Ectodermal cell (in vitro differentiated cells): ENCODE data around the gene ENAH.
A peak's percentile ranks its signal among the peaks of the same experiment; 100 is the strongest.
"Not testable (repeated sequence)": the region's sequence is repeated elsewhere in the genome, so short reads cannot be mapped to it uniquely, and the experiment has no call there.

Experiments used
- H3K27ac ChIP-seq: 2 replicates; pipeline ENCODE4 v1.7.0; 2013; ENCODE audit warnings: mild to moderate bottlenecking, low read depth, low read length; ENCODE audit not compliant: insufficient read depth, poor library complexity, severe bottlenecking
- H3K27me3 ChIP-seq: 2 replicates; pipeline ENCODE4 v1.7.0; 2013; ENCODE audit warnings: mild to moderate bottlenecking, low read length; ENCODE audit not compliant: insufficient read depth, control insufficient read depth, poor library complexity, severe bottlenecking
- H3K36me3 ChIP-seq: one replicate; pipeline ENCODE4 v1.7.0; 2013; ENCODE audit warnings: low read length; ENCODE audit not compliant: control insufficient read depth, insufficient read depth
- H3K4me1 ChIP-seq: one replicate; pipeline ENCODE4 v1.7.0; 2013; ENCODE audit warnings: low read length; ENCODE audit not compliant: control insufficient read depth, insufficient read depth
- H3K4me3 ChIP-seq: 2 replicates; pipeline ENCODE4 v1.7.0; 2013; ENCODE audit warnings: low read depth, low read length, control low read depth; ENCODE audit not compliant: insufficient read depth
- H3K9me3 ChIP-seq: 2 replicates; pipeline ENCODE4 v1.7.0; 2013; ENCODE audit warnings: mild to moderate bottlenecking, low read length, moderate library complexity; ENCODE audit not compliant: control insufficient read depth
- WGBS, 2 experiments: methylation state at CpG; one replicate each; pipeline ENCODE4 v1.1.7; 2013; ENCODE audit warnings: missing lambda C conversion rate in 2 of 2; 5-methylcytosine and 5-hydroxymethylcytosine counted together

Gene ENAH

DNA sequence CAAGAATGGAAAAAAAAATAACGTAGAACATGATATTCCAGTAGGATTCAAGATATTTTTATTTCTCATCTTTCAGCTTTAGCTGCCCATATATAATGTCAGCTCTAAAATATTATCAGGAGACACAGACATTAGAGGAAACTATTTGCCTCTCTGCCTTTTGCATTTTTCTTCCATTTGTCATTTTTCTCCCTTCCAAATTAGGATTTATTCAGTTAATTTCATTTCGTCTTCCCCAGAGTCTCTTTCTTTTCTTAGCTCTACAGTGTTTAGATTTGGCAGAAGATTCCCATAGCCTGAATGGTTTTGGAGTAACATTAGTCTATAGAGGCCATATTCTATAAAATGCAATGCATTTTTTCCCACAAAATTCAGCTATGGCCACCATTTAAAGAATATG, 5.1 kb upstream of the ENAH start:
- Histone ChIP-seq H3K36me3 (no peaks in the 10 kb centered on the region), H3K4me1 (peaks cover 4% of the 10 kb centered on the region), H3K27ac (no peak overlapping the region), H3K27me3 (peaks cover 9% of the 10 kb centered on the region), H3K4me3 (no peak overlapping the region), H3K9me3 (no peaks in the 10 kb centered on the region)
- WGBS, 2 experiments = 94% methylated on average over 2 of the region's 2 CpGs; no CpG with 5 or more reads in 1 of the 2 experiments

DNA sequence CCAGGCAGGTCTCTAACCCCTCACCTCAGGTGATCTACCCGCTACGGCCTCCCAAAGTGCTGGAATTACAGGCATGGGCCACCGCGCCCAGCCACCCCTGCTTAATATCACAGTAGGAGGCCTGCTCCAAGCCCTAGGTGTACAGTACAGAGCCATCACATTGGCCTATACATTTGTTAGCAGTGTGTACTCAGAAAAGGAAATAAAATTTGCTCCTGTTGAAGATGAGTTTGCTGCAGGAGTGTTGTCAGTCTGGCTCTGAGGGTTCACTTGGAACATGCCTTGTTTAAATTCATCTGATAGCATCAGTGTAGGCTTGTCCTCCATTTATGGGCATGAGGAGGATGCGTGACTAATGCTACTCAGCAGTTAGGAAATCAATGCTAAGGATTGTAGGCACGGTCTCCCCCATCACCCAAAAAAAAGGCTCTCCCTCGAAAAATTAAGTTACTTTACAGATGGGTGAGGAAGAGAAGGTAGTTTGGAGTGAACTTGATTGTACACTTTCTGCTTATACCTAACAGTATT, 4.6 kb upstream of the ENAH start:
- Histone ChIP-seq H3K27me3 (peaks cover 9% of the 10 kb centered on the region), H3K27ac (no peak overlapping the region), H3K36me3 (no peaks in the 10 kb centered on the region), H3K9me3 (no peaks in the 10 kb centered on the region), H3K4me3 (no peak overlapping the region), H3K4me1 (peaks cover 4% of the 10 kb centered on the region)
- WGBS, 2 experiments = 83 to 91% methylated on average over 7 of the region's 7 CpGs

DNA sequence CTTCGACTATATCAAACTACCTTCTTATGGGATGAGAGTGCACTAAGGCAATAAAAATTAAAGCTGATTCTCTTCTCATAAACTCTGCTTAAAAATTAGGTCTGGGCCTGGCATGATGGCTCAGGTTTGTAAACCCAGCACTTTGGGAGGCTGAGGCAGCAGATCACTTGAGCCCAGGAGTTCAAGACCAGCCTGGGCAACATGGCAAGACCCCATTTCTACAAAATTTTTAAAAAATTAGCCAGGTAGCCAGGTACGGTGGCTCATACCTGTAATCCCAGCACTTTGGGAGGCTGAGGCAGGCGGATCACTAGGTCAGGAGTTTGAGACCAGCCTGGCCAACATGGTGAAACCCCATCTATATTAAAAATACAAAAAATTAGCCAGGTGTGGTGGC, 3.3 kb upstream of the ENAH start:
- not testable (repeated sequence) for H3K36me3 ChIP-seq, H3K4me3 ChIP-seq, H3K27me3 ChIP-seq, H3K4me1 ChIP-seq, H3K27ac ChIP-seq, H3K9me3 ChIP-seq
- 86 to 95% methylated on average over 3 of the region's 3 CpGs for WGBS, 2 experiments

DNA sequence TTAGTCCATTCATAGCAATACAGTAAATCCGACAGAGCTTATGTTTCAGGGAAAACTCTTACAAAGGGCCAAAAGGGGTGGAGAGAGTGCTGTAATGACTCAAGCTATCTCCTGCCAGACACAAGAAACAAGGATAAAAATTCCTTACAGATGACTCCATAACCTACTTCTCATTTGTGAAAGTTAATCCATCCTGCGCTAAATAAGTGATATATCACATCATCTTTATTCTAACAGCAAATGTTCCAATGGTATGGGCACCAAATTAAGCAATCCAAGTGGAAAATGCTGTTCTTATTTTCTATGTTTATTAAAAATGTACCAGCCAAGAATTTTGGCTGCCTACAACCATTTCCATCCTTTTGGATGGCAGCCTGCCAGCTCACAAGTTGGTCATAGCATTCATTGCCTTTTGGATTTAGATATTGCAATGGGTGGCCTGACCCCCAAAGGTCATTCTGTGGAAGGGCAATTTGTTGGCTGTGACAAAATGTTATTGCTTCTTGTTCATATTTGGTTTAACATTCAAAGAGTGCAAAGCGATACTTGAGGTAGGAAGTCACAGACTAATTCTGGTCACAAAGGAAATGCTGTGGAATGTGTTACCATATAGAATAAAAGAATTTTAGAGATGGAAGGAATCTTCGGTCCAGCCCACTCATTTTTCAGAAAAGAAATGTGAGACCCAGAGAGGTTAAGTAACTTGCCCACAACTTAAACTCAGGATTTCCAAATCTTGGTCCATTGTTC, 2.8 kb upstream of the ENAH start:
- H3K4me3 ChIP-seq = no peak overlapping the region
- WGBS, 2 experiments = 93 to 94% methylated on average over 4 of the region's 4 CpGs

DNA sequence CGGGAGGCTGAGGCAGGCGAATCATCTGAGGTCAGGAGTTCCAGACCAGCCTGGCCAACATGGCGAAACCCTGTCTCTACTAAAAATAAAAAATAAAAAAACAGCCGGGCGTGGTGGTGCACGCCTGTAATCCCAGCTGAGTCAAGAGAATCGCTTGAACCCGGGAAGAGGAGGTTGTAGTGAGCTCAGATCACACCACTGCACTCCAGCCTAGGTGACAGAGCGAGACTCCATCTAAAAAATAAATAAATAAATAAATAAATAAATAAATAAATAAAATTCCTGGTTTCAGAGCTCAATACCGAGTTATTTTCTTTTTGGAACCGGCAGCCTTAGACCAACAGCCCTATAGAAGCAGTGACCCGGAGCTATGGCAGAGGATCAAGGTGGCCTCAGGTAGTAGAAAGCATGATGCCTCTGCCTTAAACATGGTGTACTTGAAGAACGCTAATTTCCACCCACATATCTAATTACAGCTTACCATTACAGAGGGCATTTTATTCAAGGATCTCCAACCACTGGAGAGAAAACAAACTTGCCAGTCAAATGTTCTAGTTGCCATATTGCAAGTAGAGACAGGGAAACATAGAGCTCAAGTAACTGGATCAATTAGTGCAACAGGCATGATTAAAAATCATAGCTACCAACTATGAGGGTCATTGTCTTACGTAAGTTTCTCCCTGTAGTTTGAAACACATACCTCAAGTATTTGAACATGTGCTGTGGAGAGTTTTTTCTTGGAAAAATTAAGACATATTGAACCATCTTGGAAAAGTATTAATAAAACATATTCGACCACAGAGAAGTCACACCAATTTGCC, 2.0 kb upstream of the ENAH start:
- no peak overlapping the region for H3K27ac ChIP-seq
- H3K4me1 ChIP-seq = peaks cover 6% of the 10 kb centered on the region
- H3K4me3 ChIP-seq = no peak overlapping the region
- H3K36me3 ChIP-seq = no peaks in the 10 kb centered on the region
- 91 to 93% methylated on average over 13 to 14 of the region's 15 CpGs for WGBS, 2 experiments
- peaks cover 9% of the 10 kb centered on the region for H3K27me3 ChIP-seq
- no peaks in the 10 kb centered on the region for H3K9me3 ChIP-seq

More for the DNA sequence above, 2.8 kb upstream of the ENAH start:
- peaks cover 9% of the 10 kb centered on the region for H3K27me3 ChIP-seq
- H3K36me3 ChIP-seq = no peaks in the 10 kb centered on the region
- H3K27ac ChIP-seq = no peak overlapping the region
- no peaks in the 10 kb centered on the region for H3K9me3 ChIP-seq
- H3K4me1 ChIP-seq = peaks cover 4% of the 10 kb centered on the region

DNA sequence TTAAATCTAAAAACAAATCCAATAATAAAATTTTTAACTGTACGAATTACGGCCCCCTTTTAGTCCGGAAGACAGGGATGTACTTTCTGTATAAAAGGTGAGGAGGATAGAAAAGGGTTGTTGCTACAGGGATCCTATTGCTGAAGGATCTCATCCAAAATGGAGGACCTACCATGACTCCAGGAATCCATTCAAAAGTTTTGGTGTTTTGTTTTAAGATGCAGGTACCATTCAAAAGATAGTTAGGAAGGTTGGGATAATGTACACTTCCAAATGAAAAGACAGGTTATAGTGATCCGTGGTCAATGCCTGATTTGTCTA, 1.3 kb upstream of the ENAH start:
- Histone ChIP-seq H3K36me3 (no peaks in the 10 kb centered on the region), H3K4me3 (no peak overlapping the region), H3K27ac (no peak overlapping the region), H3K9me3 (no peaks in the 10 kb centered on the region), H3K4me1 (peaks cover 9% of the 10 kb centered on the region), H3K27me3 (peaks cover 9% of the 10 kb centered on the region)
- WGBS, 2 experiments = 78 to 80% methylated on average over 4 of the region's 4 CpGs

DNA sequence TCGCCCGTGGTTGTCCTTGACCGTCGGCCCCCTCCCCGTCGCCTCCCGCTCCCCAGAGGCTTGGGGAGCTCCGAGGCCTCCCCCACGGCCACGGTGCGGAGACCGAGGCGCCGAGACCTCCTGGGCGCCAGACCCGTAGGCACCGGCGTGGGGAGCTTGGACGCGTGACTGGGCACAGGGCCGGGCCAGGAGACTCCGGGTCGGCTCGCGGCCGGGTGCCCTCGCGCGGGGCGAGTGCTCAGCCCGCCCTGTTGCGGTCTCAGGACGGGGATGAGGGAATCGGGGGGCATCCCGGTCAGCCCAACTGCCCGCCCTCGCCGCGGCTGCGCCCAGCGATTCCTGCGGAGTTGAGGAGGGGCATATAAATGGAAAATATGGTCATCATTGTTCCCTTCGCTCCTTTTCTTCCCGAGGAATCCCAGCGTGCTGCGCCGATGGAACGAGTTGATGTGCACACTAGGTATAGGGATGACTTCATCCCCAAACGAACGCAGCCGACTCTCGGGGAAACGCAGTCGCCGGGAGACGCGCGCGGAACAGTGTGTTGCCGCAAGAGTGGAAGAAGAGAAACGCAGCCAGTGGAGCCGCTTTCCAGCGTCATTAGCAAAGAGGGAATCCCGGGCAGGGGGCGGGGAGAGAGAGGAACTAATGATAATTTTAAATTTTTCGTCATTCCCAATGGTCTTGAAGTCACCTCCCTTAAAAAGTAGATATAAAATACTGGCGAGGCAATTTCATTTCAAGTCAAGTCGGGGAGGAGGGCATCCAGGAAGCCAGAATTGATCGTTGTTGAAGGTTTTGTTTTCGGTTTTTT, 747 bp upstream of the ENAH start:
- Histone ChIP-seq H3K4me3 (peak overlapping the region; percentile 69), H3K4me1 (peaks cover 9% of the 10 kb centered on the region), H3K27ac (peak overlapping the region; percentile 92), H3K9me3 (no peaks in the 10 kb centered on the region), H3K27me3 (peaks cover 9% of the 10 kb centered on the region), H3K36me3 (no peaks in the 10 kb centered on the region)
- WGBS, 2 experiments = 2 to 3% methylated on average over 69 to 70 of the region's 70 CpGs

DNA sequence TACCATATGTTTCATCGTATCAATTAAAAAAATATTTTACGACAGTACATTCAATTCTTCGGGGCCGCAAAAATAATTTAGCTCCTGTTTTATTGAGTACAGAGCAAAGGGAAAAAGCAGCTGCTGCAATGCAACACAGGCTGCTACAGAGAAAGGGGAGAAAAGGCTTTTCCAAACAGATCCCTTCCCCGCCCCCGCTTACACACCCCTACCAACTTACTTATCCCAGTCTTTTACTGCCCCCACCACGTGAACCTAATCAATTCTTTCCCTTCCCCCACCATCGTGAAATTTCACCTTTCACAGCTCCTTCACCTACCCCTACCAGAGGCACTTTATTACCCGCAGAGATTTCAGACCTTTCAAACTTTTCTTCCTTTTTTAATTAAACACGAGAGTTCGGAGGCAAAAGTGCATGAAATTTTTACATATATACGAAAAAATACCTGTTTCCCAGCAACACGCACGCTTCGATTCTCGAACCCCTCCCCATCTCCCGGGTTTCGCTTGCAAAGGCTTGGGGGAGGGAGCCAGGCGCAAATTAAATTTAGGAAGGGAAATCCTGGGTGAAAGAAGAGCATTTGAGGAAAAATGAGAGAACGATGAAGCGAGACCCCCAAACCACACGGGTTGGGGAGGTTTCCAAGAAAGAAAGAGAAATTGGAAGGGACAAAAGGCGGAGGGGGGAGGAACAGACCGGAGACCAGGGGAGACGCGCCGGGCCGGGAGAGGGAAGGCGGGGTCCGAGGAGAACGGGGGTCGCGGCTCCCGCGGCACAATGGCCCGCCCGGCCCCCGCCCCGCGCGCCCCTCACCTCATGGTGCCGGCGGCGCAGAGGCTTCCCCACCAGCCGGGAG, 823 bp downstream of the ENAH start:
- peak overlapping the region; percentile 69 for H3K4me3 ChIP-seq
- peaks cover 9% of the 10 kb centered on the region for H3K4me1 ChIP-seq
- H3K36me3 ChIP-seq = no peaks in the 10 kb centered on the region
- WGBS, 2 experiments = 0% methylated on average over 44 to 45 of the region's 45 CpGs
- no peaks in the 10 kb centered on the region for H3K9me3 ChIP-seq
- H3K27ac ChIP-seq = peak overlapping the region; percentile 79
- H3K27me3 ChIP-seq = peaks cover 9% of the 10 kb centered on the region

DNA sequence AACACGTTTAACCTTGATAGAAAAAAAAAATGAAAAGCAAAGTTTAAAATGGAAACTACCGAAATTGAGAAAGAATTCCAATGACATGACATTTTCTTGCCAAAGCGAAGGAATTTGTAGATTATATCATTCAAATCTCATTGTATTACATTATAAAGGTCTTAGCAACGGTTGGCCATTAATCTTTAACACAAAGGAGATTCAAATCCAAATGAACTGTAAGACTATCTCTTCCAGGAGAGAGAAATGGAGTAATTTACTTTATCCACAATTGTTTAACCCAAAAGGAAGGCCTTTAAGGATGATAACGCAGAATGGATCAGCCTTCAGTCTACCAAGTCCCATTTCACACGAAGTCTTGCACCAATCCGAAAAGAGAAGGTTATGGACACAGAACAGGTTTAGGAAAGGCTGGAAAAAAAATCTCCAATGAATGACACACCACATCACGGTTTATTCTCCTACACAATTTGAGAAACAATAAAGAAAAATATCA, 1.5 kb downstream of the ENAH start:
- no peaks in the 10 kb centered on the region for H3K36me3 ChIP-seq
- H3K27me3 ChIP-seq = peaks cover 9% of the 10 kb centered on the region
- H3K9me3 ChIP-seq = no peaks in the 10 kb centered on the region
- WGBS, 2 experiments = 1 to 7% methylated on average over 6 to 7 of the region's 8 CpGs
- H3K4me1 ChIP-seq = peaks cover 9% of the 10 kb centered on the region
- peak overlapping the region; percentile 69 for H3K4me3 ChIP-seq
- no peak overlapping the region for H3K27ac ChIP-seq
